H1 (cell line): ENCODE results near the gene B4GALT5. TPM values are rescaled to one million over a fixed set of nuclear protein-coding genes. Genes with fewer than 3 reads are reported as not detected.
"Not testable (repeated sequence)": the region's sequence is repeated elsewhere in the genome, so short reads cannot be mapped to it uniquely, and the experiment has no call there.

ENCODE experiments used
- CTCF ChIA-PET: fragments of 300-600 bp; sonication (Branson Sonifier 250); formaldehyde crosslinking; loops from one replicate; lab custom pipeline; 2021; ENCODE audit not compliant: partially characterized antibody; lab: Charles Lee
- POLR2A ChIA-PET: fragments of 300-600 bp; sonication (Branson Sonifier 250); formaldehyde crosslinking; loops from one replicate; lab custom pipeline; 2021; ENCODE audit warnings: inconsistent platforms; ENCODE audit not compliant: partially characterized antibody; lab: Charles Lee
- DNase-seq, 2 experiments: peaks; one replicate each; pipeline versions ENCODE4 v3.0.0 to v3.0.0-alpha.2; 2010 to 2022; ENCODE audit warnings: low spot score in 2 of 2, low read depth in 1 of 2, mixed read lengths in 1 of 2
- FAIRE-seq: peaks from 2 replicates; lab custom pipeline; 2011; peaks lifted over from hg19 to GRCh38; lab: Jason Lieb, UNC
- H2AFZ ChIP-seq: 2 replicates; pipeline ENCODE4 v1.8.1; 2012; ENCODE audit warnings: low read length, inconsistent platforms
- H2AK5ac ChIP-seq: 2 replicates; pipeline ENCODE4 v1.6.1; 2013; ENCODE audit warnings: low read depth, low read length
- H2BK120ac ChIP-seq: replicated peaks from 2 replicates; pipeline ENCODE3; 2013; ENCODE audit warnings: low read depth, low read length, inconsistent platforms
- H2BK12ac ChIP-seq: 2 replicates; pipeline ENCODE4 v1.6.1; 2013; ENCODE audit warnings: low read depth, low read length
- H2BK15ac ChIP-seq: 2 replicates; pipeline ENCODE4 v1.6.1; 2013; ENCODE audit warnings: low read length
- H2BK20ac ChIP-seq: 2 replicates; pipeline ENCODE4 v1.6.1; 2013; ENCODE audit warnings: low read length
- H2BK5ac ChIP-seq: 2 replicates; pipeline ENCODE4 v1.6.1; 2013; ENCODE audit warnings: low read depth, low read length
- H3K14ac ChIP-seq: 2 replicates; pipeline ENCODE4 v1.6.1; 2013; ENCODE audit warnings: inconsistent platforms; ENCODE audit not compliant: insufficient read length
- H3K18ac ChIP-seq: 2 replicates; pipeline ENCODE4 v1.6.1; 2013; ENCODE audit warnings: low read length; ENCODE audit errors: extremely low read depth
- H3K23ac ChIP-seq: 2 replicates; pipeline ENCODE4 v1.6.1; 2013; ENCODE audit warnings: inconsistent platforms; ENCODE audit not compliant: insufficient read length
- H3K23me2 ChIP-seq: 2 replicates; pipeline ENCODE4 v1.6.1; 2013; ENCODE audit warnings: low read depth, low read length
- H3K27ac ChIP-seq: 2 replicates; pipeline ENCODE4 v1.6.1; 2011; ENCODE audit warnings: low read depth, low read length, inconsistent platforms
- H3K27me3 ChIP-seq, 4 experiments: replicated peaks in 1 of 4; 1 replicate in 1 of 4; 2 replicates in 3 of 4; pipeline versions ENCODE4 v1.6.1 to v1.8.1; 2011 to 2013; ENCODE audit warnings: low read length in 3 of 4, mild to moderate bottlenecking in 3 of 4, inconsistent platforms in 2 of 4, mixed read lengths in 2 of 4, moderate library complexity in 1 of 4; ENCODE audit not compliant: control insufficient read depth in 3 of 4, insufficient read depth in 3 of 4; ENCODE audit errors: extremely low read depth in 1 of 4
- H3K36me3 ChIP-seq, 4 experiments: 2 replicates each; pipeline versions ENCODE4 v1.6.1 to v1.8.1; 2011 to 2013; ENCODE audit warnings: mild to moderate bottlenecking in 4 of 4, low read length in 3 of 4, moderate library complexity in 2 of 4, control low read depth in 1 of 4, inconsistent platforms in 1 of 4; ENCODE audit not compliant: insufficient read depth in 4 of 4, control insufficient read depth in 2 of 4
- H3K4ac ChIP-seq: replicated peaks from 2 replicates; pipeline ENCODE3; 2013; ENCODE audit warnings: low read length, low read depth, mixed read lengths, inconsistent platforms; ENCODE audit not compliant: insufficient read length
- H3K4me1 ChIP-seq, 4 experiments: replicated peaks in 1 of 4; 1 replicate in 1 of 4; 2 replicates in 3 of 4; pipeline versions ENCODE4 v1.6.1 to v1.8.1; 2011 to 2013; ENCODE audit warnings: low read length in 3 of 4, inconsistent platforms in 2 of 4, mixed read lengths in 1 of 4; ENCODE audit not compliant: insufficient read depth in 4 of 4, control insufficient read depth in 3 of 4
- H3K4me2 ChIP-seq, 2 experiments: 2 replicates each; pipeline versions ENCODE4 v1.6.1 to v1.8.1; 2011 to 2013; ENCODE audit warnings: low read depth in 2 of 2, low read length in 2 of 2, control low read depth in 1 of 2, inconsistent platforms in 1 of 2, mild to moderate bottlenecking in 1 of 2; ENCODE audit not compliant: insufficient read depth in 1 of 2
- H3K4me3 ChIP-seq, 4 experiments: fragments of 200-600, 300-600 bp in 1 of 4; sonication (generic), shearing (Covaris generic), sonication (Bioruptor Twin) in 1 of 4; 2 replicates each; pipeline versions ENCODE4 v1.5.1 to v1.8.1; 2011 to 2016; ENCODE audit warnings: low read length in 4 of 4, low read depth in 3 of 4, control low read depth in 2 of 4, inconsistent platforms in 2 of 4, mild to moderate bottlenecking in 2 of 4, mixed read lengths in 1 of 4, moderate library complexity in 1 of 4; ENCODE audit not compliant: insufficient read depth in 2 of 4; ENCODE audit errors: extremely low read depth in 1 of 4
- H3K56ac ChIP-seq: replicated peaks from 2 replicates; pipeline ENCODE3; 2013; ENCODE audit warnings: low read depth, mild to moderate bottlenecking, mixed read lengths, low read length, inconsistent platforms; ENCODE audit not compliant: insufficient read length
- H3K79me1 ChIP-seq: 2 replicates; pipeline ENCODE4 v1.6.1; 2013; ENCODE audit warnings: low read depth, low read length, control low read depth
- H3K79me2 ChIP-seq, 2 experiments: 2 replicates each; pipeline versions ENCODE4 v1.6.1 to v1.8.1; 2012 to 2013; ENCODE audit warnings: low read length in 2 of 2, mild to moderate bottlenecking in 2 of 2, inconsistent platforms in 1 of 2; ENCODE audit not compliant: insufficient read depth in 2 of 2, control insufficient read depth in 1 of 2
- H3K9ac ChIP-seq, 4 experiments: replicated peaks in 1 of 4; 1 replicate in 1 of 4; 2 replicates in 3 of 4; pipeline versions ENCODE4 v1.6.1 to v1.8.1; 2011 to 2013; ENCODE audit warnings: low read depth in 3 of 4, low read length in 3 of 4, control low read depth in 2 of 4, mild to moderate bottlenecking in 2 of 4, moderate library complexity in 2 of 4, inconsistent platforms in 1 of 4; ENCODE audit errors: extremely low read depth in 1 of 4
- H3K9me3 ChIP-seq, 2 experiments: 2 replicates each; pipeline versions ENCODE4 v1.6.1 to v1.8.1; 2012 to 2013; ENCODE audit warnings: mild to moderate bottlenecking in 2 of 2, moderate library complexity in 2 of 2, control low read depth in 1 of 2, inconsistent platforms in 1 of 2, low read depth in 1 of 2, low read length in 1 of 2, mixed read lengths in 1 of 2; ENCODE audit not compliant: insufficient read depth in 2 of 2
- H4K20me1 ChIP-seq, 2 experiments: replicated peaks in 1 of 2; 2 replicates each; pipeline versions ENCODE3 to v1.8.1; 2011 to 2013; ENCODE audit warnings: inconsistent platforms in 2 of 2, low read length in 2 of 2, mild to moderate bottlenecking in 1 of 2; ENCODE audit not compliant: insufficient read depth in 2 of 2, control insufficient read depth in 1 of 2
- H4K5ac ChIP-seq: 2 replicates; pipeline ENCODE4 v1.6.1; 2013; ENCODE audit warnings: low read length, low read depth, mixed read lengths, inconsistent platforms; ENCODE audit not compliant: insufficient read length
- H4K8ac ChIP-seq: 2 replicates; pipeline ENCODE4 v1.8.0; 2013; ENCODE audit warnings: mild to moderate bottlenecking, moderate library complexity, low read length, inconsistent platforms; ENCODE audit not compliant: insufficient read depth; ENCODE audit errors: extremely low read depth
- H4K91ac ChIP-seq: replicated peaks from 2 replicates; pipeline ENCODE3; 2013; ENCODE audit warnings: low read length, mixed read lengths, inconsistent platforms; ENCODE audit not compliant: insufficient read length
- WGBS, 2 experiments: shearing (Covaris generic) in 1 of 2; methylation state at CpG; one replicate each; pipeline versions ENCODE4 v1.1.6 to v1.1.7; 2013 to 2015; ENCODE audit warnings: low lambda C conversion rate in 2 of 2, mixed read lengths in 2 of 2, inconsistent platforms in 1 of 2, low coverage in 1 of 2, missing lambda C conversion rate in 1 of 2; ENCODE audit not compliant: insufficient replicate concordance in 2 of 2, insufficient coverage in 1 of 2, insufficient read length in 1 of 2; ENCODE audit errors: extremely low coverage in 1 of 2, missing lambda C conversion rate in 1 of 2; 5-methylcytosine and 5-hydroxymethylcytosine counted together
- polyA plus RNA-seq, 7 experiments: library from polyadenylated mRNA; depleted of rRNA in 3 of 7; stranded (reverse) in 5 of 7; unstranded in 2 of 7; fragments of >200 nt in 5 of 7; fragments of 200-250 nt in 2 of 7; gene quantifications; 1 replicate in 5 of 7; 2 replicates in 1 of 7; 4 replicates in 1 of 7; pipeline versions ENCODE4 v1.2.1 to v1.2.3, GENCODE V29; 2011 to 2013; ENCODE audit warnings: missing spikeins in 2 of 7, mixed read lengths in 2 of 7
- total RNA-seq: library from RNA; stranded (reverse); fragmentation: NEBNext Ultra II Directional; extraction: Animal tissue kit (Norgen Biotek cat#: 25700); gene quantifications from 2 replicates; pipeline ENCODE4 v1.2.1, GENCODE V29; 2021

B4GALT5 gene
- total and polyA plus RNA-seq, 2 of the 8 experiments (the other 6 are each of a cell fraction or from before 2014, with no cell fraction given): 46.5 to 75.4 TPM

GRCh38 chr20:49611539-49612126 is 102.0 kb downstream of the B4GALT5 start:
- WGBS, 2 experiments: 78% methylated on average over 3 of the region's 6 CpGs; no CpG with 5 or more reads in 1 of the 2 experiments
- H3K14ac ChIP-seq, H2BK5ac ChIP-seq, H3K79me2 ChIP-seq, H4K20me1 ChIP-seq, H3K4ac ChIP-seq, H3K36me3 ChIP-seq, H3K9me3 ChIP-seq, H3K23ac ChIP-seq, H2AK5ac ChIP-seq, H2AFZ ChIP-seq, H2BK20ac ChIP-seq, H3K56ac ChIP-seq, H3K27ac ChIP-seq, H3K9ac ChIP-seq, H4K8ac ChIP-seq, H3K4me1 ChIP-seq, H3K23me2 ChIP-seq, FAIRE-seq, H4K5ac ChIP-seq, H3K18ac ChIP-seq, H2BK120ac ChIP-seq, H3K27me3 ChIP-seq, H2BK15ac ChIP-seq, H4K91ac ChIP-seq, DNase-seq, H3K79me1 ChIP-seq: not testable (repeated sequence)
- Histone ChIP-seq H3K4me3 (peak overlapping the region in 1 of 4 experiments; percentile 2; a peak in 1 of 8 replicates), H3K4me2 (peak overlapping the region in 1 of 2 experiments; percentile 98; a peak in 1 of 4 replicates), H2BK12ac (0 out of 2 replicates have a peak overlapping the region, but pooled peaks have one; percentile 2)
- ChIA-PET POLR2A (interaction anchor here (0.8 to 1.8 kb wide), 2 partner anchors 252 to 277 kb away, joined by 3 to 6 read pairs; no protein-coding TSS in a partner anchor), CTCF (interaction anchor here (0.6 to 23.7 kb wide), 31 partner anchors 20 to 321 kb away, joined by 3 to 665 read pairs (median 4); no protein-coding TSS in a partner anchor)
